UCSD-AML1 (cell line): ENCODE results near the gene DXO.
"Not testable (repeated sequence)": the region's sequence is repeated elsewhere in the genome, so short reads cannot be mapped to it uniquely, and the experiment has no call there.

Experiments used
- DNase-seq: peaks from one replicate; lab custom pipeline; 2025; ENCODE audit not compliant: unreplicated experiment; lab: John Stamatoyannopoulos, UW

The DXO gene

GRCh38 chr6:31971993-31972708, at the start of gene DXO:
Gene DXO (minus strand): TSS chr6:31972138. CDS start chr6:31971675, 463 bp downstream.
- DNase-seq = peak; percentile 98

GRCh38 chr6:32014547-32014946, 42.6 kb upstream of the DXO start, which contains the start of gene C4B:
Gene C4B (plus strand): TSS chr6:32014795. CDS start chr6:32014846, 51 bp downstream.
- not testable (repeated sequence) for DNase-seq

GRCh38 chr6:32013738-32014137, 41.8 kb upstream of the DXO start:
- DNase-seq = not testable (repeated sequence)

GRCh38 chr6:32012941-32013617, 41.1 kb upstream of the DXO start:
- DNase-seq = not testable (repeated sequence)

- not testable (repeated sequence) for DNase-seq
These were observed 39.1 kb upstream of the DXO start for GRCh38 chr6:32010856-32011530.

- not testable (repeated sequence) for DNase-seq
These were observed 37.6 kb upstream of the DXO start for GRCh38 chr6:32009537-32009936.

- not testable (repeated sequence) for DNase-seq
These were observed 36.7 kb upstream of the DXO start for GRCh38 chr6:32008616-32009015.

- DNase-seq = not testable (repeated sequence)
These were observed 36.1 kb upstream of the DXO start for GRCh38 chr6:32008037-32008436.

GRCh38 chr6:32007086-32007485, 35.1 kb upstream of the DXO start:
- not testable (repeated sequence) for DNase-seq

- not testable (repeated sequence) for DNase-seq
These were observed 34.1 kb upstream of the DXO start for GRCh38 chr6:32005991-32006529.

- DNase-seq = not testable (repeated sequence)
These were observed 33.6 kb upstream of the DXO start for GRCh38 chr6:32005538-32005880.

- DNase-seq = not testable (repeated sequence)
These were observed 33.1 kb upstream of the DXO start for GRCh38 chr6:32004864-32005537.

GRCh38 chr6:32004393-32004792, 32.5 kb upstream of the DXO start:
- DNase-seq = not testable (repeated sequence)

- not testable (repeated sequence) for DNase-seq
These were observed 31.4 kb upstream of the DXO start for GRCh38 chr6:32003301-32003700.

- not testable (repeated sequence) for DNase-seq
These were observed 30.8 kb upstream of the DXO start for GRCh38 chr6:32002546-32003268.

- not testable (repeated sequence) for DNase-seq
These were observed 24.4 kb upstream of the DXO start for GRCh38 chr6:31996385-31996784.

GRCh38 chr6:31994421-31994820, 22.5 kb upstream of the DXO start:
- not testable (repeated sequence) for DNase-seq

GRCh38 chr6:31989363-31989762, 17.4 kb upstream of the DXO start:
- DNase-seq = not testable (repeated sequence)

GRCh38 chr6:31981744-31982143, 9.8 kb upstream of the DXO start, which contains the start of gene C4A:
Gene C4A (plus strand): TSS chr6:31982057. CDS start chr6:31982108, 51 bp downstream.
- DNase-seq = not testable (repeated sequence)

GRCh38 chr6:31980998-31981397, 9.1 kb upstream of the DXO start:
- DNase-seq = not testable (repeated sequence)
